ENCODE results near the gene ORM1.
"Not testable (repeated sequence)": the region's sequence is repeated elsewhere in the genome, so short reads cannot be mapped to it uniquely, and the experiment has no call there.

ORM1 gene

DNA sequence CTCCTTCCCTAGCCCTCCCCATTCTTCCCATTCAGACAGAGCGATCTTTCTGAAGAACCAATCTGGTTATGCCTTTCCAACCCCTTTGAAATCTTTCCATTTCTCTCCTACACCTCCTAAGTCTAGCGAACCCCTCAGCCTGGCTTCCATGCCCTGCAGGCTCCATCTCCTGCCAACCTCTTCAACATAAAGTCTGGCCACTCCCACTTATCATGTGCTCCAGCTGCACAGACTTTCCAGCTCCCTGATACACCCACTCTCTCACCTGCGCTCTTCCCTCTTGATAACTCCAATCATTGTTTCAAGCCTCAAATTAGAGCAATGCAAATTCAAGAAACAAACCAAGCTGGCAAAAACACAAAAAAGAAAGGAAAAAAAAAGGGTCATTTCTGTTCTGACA, 3.8 kb upstream of the ORM1 start:
- H4K91ac ChIP-seq (ENCODE audit: low read depth, low read length): no peak overlapping the region
- no peaks in the 10 kb centered on the region for H3K36me3 ChIP-seq (ENCODE audit: control insufficient read depth in 1 of 2, insufficient read depth in 2 of 2, low read length in 2 of 2)
- H3K79me2 ChIP-seq (ENCODE audit: control insufficient read depth, insufficient read depth, low read length, poor library complexity): no peaks in the 10 kb centered on the region
- H3K4me3 ChIP-seq (ENCODE audit: low read depth, low read length): no peak overlapping the region
- H2AFZ ChIP-seq (ENCODE audit: insufficient read depth, low read length, poor library complexity): no peak overlapping the region
- no peak overlapping the region for H3K23ac ChIP-seq (ENCODE audit: low read length)
- H3K4ac ChIP-seq (ENCODE audit: low read depth, low read length): no peak overlapping the region
- no peak overlapping the region for H3K4me2 ChIP-seq (ENCODE audit: low read length)
- H3K9me3 ChIP-seq (ENCODE audit: insufficient read depth, low read depth, low read length): no peaks in the 10 kb centered on the region
- no peak overlapping the region for H3K27ac ChIP-seq (ENCODE audit: low read depth, low read length)
- peaks cover 2 to 4% of the 10 kb centered on the region in 2 experiments for H3K4me1 ChIP-seq (ENCODE audit: control insufficient read depth in 1 of 2, insufficient read depth in 2 of 2, low read length in 2 of 2)
- no peak overlapping the region for H2BK120ac ChIP-seq (ENCODE audit: insufficient read depth, low read length, poor library complexity)
- H2AK5ac ChIP-seq (ENCODE audit: low read length): no peak overlapping the region
- no peak overlapping the region for H2BK12ac ChIP-seq (ENCODE audit: low read length)
- H3K9ac ChIP-seq (ENCODE audit: low read length): no peak overlapping the region
- H4K12ac ChIP-seq (ENCODE audit: low read depth, low read length): no peak overlapping the region
- no peaks in the 10 kb centered on the region for H3K79me1 ChIP-seq (ENCODE audit: low read length)
- DNase-seq: no peak
- no peak overlapping the region for H4K8ac ChIP-seq (ENCODE audit: low read depth, low read length)
- no peaks in the 10 kb centered on the region for H3K27me3 ChIP-seq (ENCODE audit: insufficient read depth, low read length)
- H2BK5ac ChIP-seq (ENCODE audit: low read depth, low read length, poor library complexity): no peak overlapping the region
- no peak overlapping the region for H3K14ac ChIP-seq (ENCODE audit: low read length)
- no CpG with 5 or more reads among the region's 3 CpGs for WGBS (ENCODE audit: extremely low coverage, insufficient coverage, insufficient read length)
- no peak overlapping the region for H3K18ac ChIP-seq (ENCODE audit: low read length)

GRCh38 chr9:114320710-114321109, 2.2 kb upstream of the ORM1 start:
- not testable (repeated sequence) for H2AFZ ChIP-seq (ENCODE audit: insufficient read depth, low read length, poor library complexity); H3K36me3 ChIP-seq (ENCODE audit: control insufficient read depth in 1 of 2, insufficient read depth in 2 of 2, low read length in 2 of 2); H3K9me3 ChIP-seq (ENCODE audit: insufficient read depth, low read depth, low read length); H3K4me1 ChIP-seq (ENCODE audit: control insufficient read depth in 1 of 2, insufficient read depth in 2 of 2, low read length in 2 of 2); H3K9ac ChIP-seq (ENCODE audit: low read length); H2BK120ac ChIP-seq (ENCODE audit: insufficient read depth, low read length, poor library complexity); H3K79me1 ChIP-seq (ENCODE audit: low read length); H3K4me2 ChIP-seq (ENCODE audit: low read length); H3K4ac ChIP-seq (ENCODE audit: low read depth, low read length); H3K14ac ChIP-seq (ENCODE audit: low read length); H3K79me2 ChIP-seq (ENCODE audit: control insufficient read depth, insufficient read depth, low read length, poor library complexity); H2BK5ac ChIP-seq (ENCODE audit: low read depth, low read length, poor library complexity); H4K8ac ChIP-seq (ENCODE audit: low read depth, low read length); H3K23ac ChIP-seq (ENCODE audit: low read length); H3K27ac ChIP-seq (ENCODE audit: low read depth, low read length); H3K18ac ChIP-seq (ENCODE audit: low read length); H3K27me3 ChIP-seq (ENCODE audit: insufficient read depth, low read length); H2AK5ac ChIP-seq (ENCODE audit: low read length); H2BK12ac ChIP-seq (ENCODE audit: low read length); H3K4me3 ChIP-seq (ENCODE audit: low read depth, low read length); H4K12ac ChIP-seq (ENCODE audit: low read depth, low read length); H4K91ac ChIP-seq (ENCODE audit: low read depth, low read length)
- DNase-seq: peak; percentile 74 to 78
- WGBS (ENCODE audit: extremely low coverage, insufficient coverage, insufficient read length): no CpG with 5 or more reads among the region's 7 CpGs

DNA sequence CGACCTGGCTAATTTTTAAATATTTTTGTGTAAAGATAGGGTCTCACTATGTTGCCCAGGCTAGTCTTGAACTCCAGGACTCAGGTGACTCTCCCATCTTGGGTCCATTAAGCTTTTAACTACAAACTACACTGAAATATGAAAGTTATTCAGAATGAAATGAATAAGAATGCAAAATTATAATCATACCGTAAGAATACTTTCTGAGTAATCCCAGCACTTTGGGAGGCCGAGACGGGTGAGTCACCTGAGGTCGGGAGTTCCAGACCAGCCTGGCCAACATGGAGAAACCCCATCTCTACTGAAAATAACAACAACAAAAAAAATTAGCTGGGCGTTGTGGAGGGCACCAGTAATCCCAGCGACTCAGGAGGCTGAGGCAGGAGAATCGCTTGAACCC, 1.1 kb upstream of the ORM1 start:
- no peak overlapping the region for H2AFZ ChIP-seq (ENCODE audit: insufficient read depth, low read length, poor library complexity)
- no peak overlapping the region for H3K27ac ChIP-seq (ENCODE audit: low read depth, low read length)
- WGBS (ENCODE audit: extremely low coverage, insufficient coverage, insufficient read length): no CpG with 5 or more reads among the region's 8 CpGs
- no peak overlapping the region for H3K4me2 ChIP-seq (ENCODE audit: low read length)
- H2BK12ac ChIP-seq (ENCODE audit: low read length): no peak overlapping the region
- H4K91ac ChIP-seq (ENCODE audit: low read depth, low read length): no peak overlapping the region
- no peaks in the 10 kb centered on the region for H3K9me3 ChIP-seq (ENCODE audit: insufficient read depth, low read depth, low read length)
- H3K27me3 ChIP-seq (ENCODE audit: insufficient read depth, low read length): no peaks in the 10 kb centered on the region
- H3K4me3 ChIP-seq (ENCODE audit: low read depth, low read length): no peak overlapping the region
- no peak overlapping the region for H3K14ac ChIP-seq (ENCODE audit: low read length)
- H2BK5ac ChIP-seq (ENCODE audit: low read depth, low read length, poor library complexity): no peak overlapping the region
- H3K4ac ChIP-seq (ENCODE audit: low read depth, low read length): no peak overlapping the region
- H3K4me1 ChIP-seq (ENCODE audit: control insufficient read depth in 1 of 2, insufficient read depth in 2 of 2, low read length in 2 of 2): peaks cover 1 to 2% of the 10 kb centered on the region in 2 experiments
- H2BK120ac ChIP-seq (ENCODE audit: insufficient read depth, low read length, poor library complexity): no peak overlapping the region
- peak; percentile 63 to 70 for DNase-seq
- H3K79me2 ChIP-seq (ENCODE audit: control insufficient read depth, insufficient read depth, low read length, poor library complexity): no peaks in the 10 kb centered on the region
- no peaks in the 10 kb centered on the region for H3K36me3 ChIP-seq (ENCODE audit: control insufficient read depth in 1 of 2, insufficient read depth in 2 of 2, low read length in 2 of 2)
- no peak overlapping the region for H3K9ac ChIP-seq (ENCODE audit: low read length)
- H4K12ac ChIP-seq (ENCODE audit: low read depth, low read length): no peak overlapping the region
- H3K79me1 ChIP-seq (ENCODE audit: low read length): no peaks in the 10 kb centered on the region
- H2AK5ac ChIP-seq (ENCODE audit: low read length): no peak overlapping the region
- no peak overlapping the region for H4K8ac ChIP-seq (ENCODE audit: low read depth, low read length)
- no peak overlapping the region for H3K18ac ChIP-seq (ENCODE audit: low read length)
- no peak overlapping the region for H3K23ac ChIP-seq (ENCODE audit: low read length)

DNA sequence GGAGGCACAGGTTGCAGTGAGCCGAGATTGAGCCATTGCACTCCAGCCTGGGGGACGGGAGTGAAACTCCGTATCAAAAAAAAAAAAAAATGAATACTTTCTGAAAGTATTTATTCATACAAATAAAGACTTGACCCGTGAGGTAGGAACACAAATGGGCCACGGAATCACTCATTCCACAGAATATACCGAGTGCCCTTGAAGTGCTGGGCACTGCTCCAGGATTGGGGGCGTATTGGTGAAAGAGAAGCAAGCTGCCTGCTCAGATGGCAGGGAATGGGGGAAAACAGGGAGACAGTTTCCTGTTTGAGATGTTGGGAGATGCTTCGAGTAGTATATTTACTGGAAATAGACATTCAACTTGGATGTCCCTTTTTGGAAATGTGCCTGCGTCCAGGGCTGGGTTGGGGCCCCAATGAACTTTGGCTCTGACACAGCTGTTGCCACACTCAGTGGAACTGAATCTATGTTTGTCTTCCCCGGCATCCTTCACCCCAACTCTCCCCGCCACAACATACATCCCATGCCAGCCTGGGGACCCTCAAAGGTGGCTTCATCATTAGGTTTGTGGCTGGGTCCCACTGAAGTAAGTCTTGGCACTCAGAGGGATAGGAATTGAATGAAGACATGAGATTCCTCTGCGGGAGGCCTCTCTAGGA, 609 bp upstream of the ORM1 start:
- not testable (repeated sequence) for H3K18ac ChIP-seq (ENCODE audit: low read length); H4K12ac ChIP-seq (ENCODE audit: low read depth, low read length); H3K14ac ChIP-seq (ENCODE audit: low read length); H3K79me1 ChIP-seq (ENCODE audit: low read length); H3K79me2 ChIP-seq (ENCODE audit: control insufficient read depth, insufficient read depth, low read length, poor library complexity); H2AK5ac ChIP-seq (ENCODE audit: low read length); H4K91ac ChIP-seq (ENCODE audit: low read depth, low read length); H3K27ac ChIP-seq (ENCODE audit: low read depth, low read length); H2BK12ac ChIP-seq (ENCODE audit: low read length); H3K4me3 ChIP-seq (ENCODE audit: low read depth, low read length); H3K9me3 ChIP-seq (ENCODE audit: insufficient read depth, low read depth, low read length); H3K4me2 ChIP-seq (ENCODE audit: low read length); H3K36me3 ChIP-seq (ENCODE audit: control insufficient read depth in 1 of 2, insufficient read depth in 2 of 2, low read length in 2 of 2); H3K4ac ChIP-seq (ENCODE audit: low read depth, low read length); H3K23ac ChIP-seq (ENCODE audit: low read length); DNase-seq; H3K27me3 ChIP-seq (ENCODE audit: insufficient read depth, low read length); H2BK5ac ChIP-seq (ENCODE audit: low read depth, low read length, poor library complexity); H3K9ac ChIP-seq (ENCODE audit: low read length); H4K8ac ChIP-seq (ENCODE audit: low read depth, low read length); H3K4me1 ChIP-seq (ENCODE audit: control insufficient read depth in 1 of 2, insufficient read depth in 2 of 2, low read length in 2 of 2); H2AFZ ChIP-seq (ENCODE audit: insufficient read depth, low read length, poor library complexity); H2BK120ac ChIP-seq (ENCODE audit: insufficient read depth, low read length, poor library complexity)
- WGBS (ENCODE audit: extremely low coverage, insufficient coverage, insufficient read length): no CpG with 5 or more reads among the region's 12 CpGs
